GM12878 (cell line): Measurements from ENCODE around the gene DFFB. TPM values are rescaled to one million over a fixed set of nuclear protein-coding genes. Genes with fewer than 3 reads are reported as not detected.

Experiments used
- ATAC-seq: fragments of 200-7000 bp; cut with Tn5 transposase; 3 replicates; pipeline ENCODE4 v1.9.1; 2020; ENCODE audit warnings: mild to moderate bottlenecking, moderate library complexity
- BruUV-seq: library from RNA; stranded (reverse); fragments of 400-500 nt; replicated peaks from 2 replicates; lab custom pipeline; 2021; lab: Mats Ljungman, UMichigan
- CTCF ChIA-PET: fragments of 300-600 bp; sonication (Branson Sonifier 250); formaldehyde crosslinking; extraction: SDS; loops from one replicate; lab custom pipeline; 2021; ENCODE audit warnings: inconsistent platforms; lab: Yijun Ruan, JAX
- POLR2A ChIA-PET: fragments of 350-600 bp; formaldehyde crosslinking; extraction: SDS; loops from one replicate; lab custom pipeline; 2021; ENCODE audit warnings: inconsistent platforms; lab: Charles Lee
- RAD21 ChIA-PET: fragments of 300-600 bp; sonication (Branson Sonifier 250); formaldehyde crosslinking; loops from one replicate; lab custom pipeline; 2023; ENCODE audit warnings: antibody characterized with exemption; ENCODE audit not compliant: unreplicated experiment; lab: Charles Lee
- SMC1A ChIA-PET: fragments of 300-600 bp; sonication (Branson Sonifier 250); formaldehyde crosslinking; loops from one replicate; lab custom pipeline; 2023; ENCODE audit not compliant: unreplicated experiment, uncharacterized antibody; lab: Charles Lee
- DNase-seq: peaks from one replicate; pipeline ENCODE4 v3.0.0-alpha.2; 2011; ENCODE audit warnings: low read depth, low spot score
- FAIRE-seq: peaks from 3 replicates; lab custom pipeline; 2011; peaks lifted over from hg19 to GRCh38; lab: Jason Lieb, UNC
- H2AFZ ChIP-seq: 2 replicates; pipeline ENCODE4 v1.6.0; 2011; ENCODE audit warnings: low read depth, low read length, control low read depth; ENCODE audit not compliant: control insufficient read depth
- H3K27ac ChIP-seq: 2 replicates; pipeline ENCODE4 v1.5.1; 2011; ENCODE audit warnings: control low read depth; ENCODE audit not compliant: control insufficient read depth, insufficient read depth
- H3K27me3 ChIP-seq, 2 experiments: replicated peaks in 1 of 2; 2 replicates each; pipeline versions ENCODE4 v1.6.0 to v1.6.1; 2011; ENCODE audit warnings: low read length in 1 of 2; ENCODE audit not compliant: control insufficient read depth in 2 of 2, insufficient read depth in 2 of 2
- H3K36me3 ChIP-seq, 2 experiments: 2 replicates each; pipeline ENCODE4 v1.5.1; 2011; ENCODE audit warnings: low read length in 1 of 2; ENCODE audit not compliant: control insufficient read depth in 2 of 2, insufficient read depth in 2 of 2
- H3K4me1 ChIP-seq: 2 replicates; pipeline ENCODE4 v1.6.1; 2011; ENCODE audit warnings: mild to moderate bottlenecking, low read length, moderate library complexity, mixed read lengths; ENCODE audit not compliant: control insufficient read depth, insufficient read depth
- H3K4me2 ChIP-seq: 2 replicates; pipeline ENCODE4 v1.6.0; 2011; ENCODE audit warnings: control low read depth; ENCODE audit not compliant: control insufficient read depth, insufficient read depth
- H3K4me3 ChIP-seq: fragments of 200-600 bp; sonication (generic); 2 replicates; pipeline ENCODE4 v1.5.1; 2016
- H3K79me2 ChIP-seq: 2 replicates; pipeline ENCODE4 v1.6.0; 2011; ENCODE audit warnings: low read length; ENCODE audit not compliant: control insufficient read depth, insufficient read depth
- H3K9ac ChIP-seq: 2 replicates; pipeline ENCODE4 v1.8.0; 2011; ENCODE audit warnings: low read length, control low read depth, mixed read lengths; ENCODE audit not compliant: control insufficient read depth, insufficient read depth
- H3K9me3 ChIP-seq: replicated peaks from 3 replicates; pipeline ENCODE4 v1.5.1; 2011; ENCODE audit warnings: mild to moderate bottlenecking, low read length; ENCODE audit not compliant: control insufficient read depth, insufficient read depth
- H4K20me1 ChIP-seq: 2 replicates; pipeline ENCODE4 v1.6.0; 2011; ENCODE audit not compliant: control insufficient read depth, insufficient read depth
- IKZF1 ChIP-seq: fragments of 450-650 bp; conservative IDR thresholded peaks from 2 replicates; pipeline ENCODE4 v1.6.1; 2017; ENCODE audit warnings: antibody characterized with exemption, mild to moderate bottlenecking
- IKZF2 ChIP-seq, 2 experiments: fragments of 450-650 bp; IDR thresholded peaks; 2 replicates each; pipeline ENCODE4 v1.6.1; 2017; ENCODE audit warnings: mild to moderate bottlenecking in 2 of 2, moderate library complexity in 2 of 2
- RAD21 ChIP-seq: IDR thresholded peaks from 2 replicates; pipeline ENCODE4 v1.6.1; 2011; ENCODE audit warnings: mild to moderate bottlenecking, low read depth, low read length, moderate library complexity; ENCODE audit not compliant: insufficient read depth
- WRNIP1 ChIP-seq: IDR thresholded peaks from 2 replicates; pipeline ENCODE4 v1.6.1; 2011; ENCODE audit warnings: low read depth, low read length, improper control_type of control experiment, borderline replicate concordance
- ZNF592 ChIP-seq: fragments of 450-650 bp; IDR thresholded peaks from 2 replicates; pipeline ENCODE4 v1.6.1; 2017; ENCODE audit warnings: mild to moderate bottlenecking, moderate library complexity
- whole genome bisulfite sequencing: methylation state at CpG from one replicate; pipeline ENCODE4 v1.1.6; 2016; ENCODE audit warnings: low lambda C conversion rate; ENCODE audit not compliant: insufficient replicate concordance, insufficient coverage; ENCODE audit errors: missing lambda C conversion rate; 5-methylcytosine and 5-hydroxymethylcytosine counted together
- in situ Hi-C: fragments of 300-500 bp; cut with MboI; formaldehyde crosslinking; loops from 9 replicates; pipeline ENCODE4 v1.14.3; 2018; ENCODE audit warnings: mixed read lengths
- intact Hi-C: fragments of 100-400 bp; cut with micrococcal nuclease; formaldehyde crosslinking; loops from one replicate; pipeline ENCODE4 v1.14.2; 2022; ENCODE audit not compliant: unreplicated experiment
- polyA plus RNA-seq, 11 experiments: library from polyadenylated mRNA; depleted of rRNA in 4 of 11; unstranded in 6 of 11; stranded (reverse) in 5 of 11; fragments of >200 nt; fragmentation: Nextera tagmentation in 4 of 11; fragmentation: Illumina TruSeq in 1 of 11; extraction: Ambion mirVana in 4 of 11; extraction: Trizol in 1 of 11; gene quantifications; 1 replicate in 1 of 11; 2 replicates in 10 of 11; pipeline versions ENCODE4 v1.2.1 to v1.2.3, GENCODE V29; 2011 to 2016; ENCODE audit warnings: inconsistent platforms in 2 of 11, missing spikeins in 2 of 11, low read depth in 1 of 11
- total RNA-seq, 4 experiments: library from RNA; depleted of rRNA in 3 of 4; stranded (reverse); fragments of >200 nt in 3 of 4; fragmentation: Illumina TruSeq in 1 of 4; extraction: Trizol in 1 of 4; gene quantifications; 2 replicates each; pipeline versions ENCODE4 v1.2.1 to v1.2.3, GENCODE V29; 2013 to 2021

DFFB gene
- total and polyA plus RNA-seq, 10 of the 15 experiments (the other 5 are each of a cell fraction or from before 2014, with no cell fraction given): 2.7 to 10.7 (median 6.5) TPM

GRCh38 chr1:3928586-3928985 is 71.3 kb downstream of the DFFB start:
- H3K27me3 ChIP-seq: no peaks in the 10 kb centered on the region; a peak in 1 of 4 replicates
- POLR2A ChIA-PET: no interaction called here
- H3K9ac ChIP-seq: no peak overlapping the region
- no peak overlapping the region for H2AFZ ChIP-seq
- SMC1A ChIA-PET: no interaction called here
- TF ChIP-seq ZNF592: no peak
- TF ChIP-seq IKZF2 (IDR thresholded peaks at IDR 0.05): no peak
- no peak for TF ChIP-seq IKZF1
- TF ChIP-seq WRNIP1: no peak
- no peak for TF ChIP-seq RAD21
- in situ Hi-C loops (no loop called here), intact Hi-C loops (no loop called here)
- no peaks in the 10 kb centered on the region for H3K4me1 ChIP-seq
- peaks cover 2% of the 10 kb centered on the region; the same call in 2 of the 3 replicates for H3K9me3 ChIP-seq
- DNase-seq (no peak), FAIRE-seq (no peak), ATAC-seq (no peak)
- no peaks in the 10 kb centered on the region for H3K36me3 ChIP-seq
- H3K79me2 ChIP-seq: no peaks in the 10 kb centered on the region
- no peaks in the 10 kb centered on the region for H4K20me1 ChIP-seq
- CTCF ChIA-PET: no interaction called here
- 71% methylated on average over 11 of the region's 11 CpGs for WGBS
- BruUV-seq: no TSS peak
- RAD21 ChIA-PET: no interaction called here
- H3K27ac ChIP-seq: no peak overlapping the region
- no peak overlapping the region for H3K4me3 ChIP-seq
- no peak overlapping the region for H3K4me2 ChIP-seq
